ENCODE measurements around the gene DNAJC17. TPM values are rescaled to one million over a fixed set of nuclear protein-coding genes. Genes with fewer than 3 reads are reported as not detected.

Gene DNAJC17
- polyA plus RNA-seq, 1 experiment, result 25.8 TPM

- DNase-seq (ENCODE audit: low read depth, low spot score), result no peak
- ChIA-PET POLR2A (interaction anchor here (0.8 to 1.4 kb wide), 2 partner anchors 9 to 557 kb away, joined by 3 to 4 read pairs; no protein-coding TSS in a partner anchor), CTCF (no interaction called here)
- TF ChIP-seq CTCF (IDR thresholded peaks at IDR 0.05; ENCODE audit: low read depth, low read length), result no peak
- Histone ChIP-seq H3K27ac (ENCODE audit: low read depth, low read length) (no peak overlapping the region), H3K4me3 (ENCODE audit: low read depth, low read length) (peak overlapping the region; percentile 98), H3K27me3 (ENCODE audit: control insufficient read depth, insufficient read depth, low read length) (no peaks in the 10 kb centered on the region), H3K9me3 (ENCODE audit: control insufficient read depth, insufficient read depth, low read length) (no peaks in the 10 kb centered on the region; the same call in 1 of the 2 replicates)
Measured at GRCh38 chr15:40806672-40807027, 623 bp downstream of the DNAJC17 start.

- POLR2A ChIA-PET, result no interaction called here
- Histone ChIP-seq H3K27me3 (ENCODE audit: control insufficient read depth, insufficient read depth, low read length) (no peaks in the 10 kb centered on the region), H3K9me3 (ENCODE audit: control insufficient read depth, insufficient read depth, low read length) (no peaks in the 10 kb centered on the region; the same call in 1 of the 2 replicates), H3K27ac (ENCODE audit: low read depth, low read length) (no peak overlapping the region), H3K4me3 (ENCODE audit: low read depth, low read length) (no peak overlapping the region)
- CTCF ChIA-PET, result interaction anchor here (0.6 to 0.7 kb wide), 2 partner anchors 214 to 266 kb away, joined by 4 to 5 read pairs; no protein-coding TSS in a partner anchor
- DNase-seq (ENCODE audit: low read depth, low spot score), result no peak
- TF ChIP-seq CTCF (IDR thresholded peaks at IDR 0.05; ENCODE audit: low read depth, low read length), result no peak
Measured at GRCh38 chr15:40803688-40804087, 3.6 kb downstream of the DNAJC17 start.

- POLR2A ChIA-PET, result no interaction called here
- CTCF ChIA-PET, result no interaction called here
- no peaks in the 10 kb centered on the region for H3K27me3 ChIP-seq (ENCODE audit: control insufficient read depth, insufficient read depth, low read length)
- H3K27ac ChIP-seq (ENCODE audit: low read depth, low read length), result no peak overlapping the region
- no peak overlapping the region for H3K4me3 ChIP-seq (ENCODE audit: low read depth, low read length)
- no peak for TF ChIP-seq CTCF (IDR thresholded peaks at IDR 0.05; ENCODE audit: low read depth, low read length)
- DNase-seq (ENCODE audit: low read depth, low spot score), result no peak
- H3K9me3 ChIP-seq (ENCODE audit: control insufficient read depth, insufficient read depth, low read length), result no peaks in the 10 kb centered on the region; the same call in 1 of the 2 replicates
Measured at GRCh38 chr15:40803076-40803475, 4.2 kb downstream of the DNAJC17 start.

GRCh38 chr15:40799523-40799922, 7.8 kb downstream of the DNAJC17 start:
- Histone ChIP-seq H3K9me3 (ENCODE audit: control insufficient read depth, insufficient read depth, low read length) (no peaks in the 10 kb centered on the region), H3K27me3 (ENCODE audit: control insufficient read depth, insufficient read depth, low read length) (no peaks in the 10 kb centered on the region), H3K27ac (ENCODE audit: low read depth, low read length) (no peak overlapping the region), H3K4me3 (ENCODE audit: low read depth, low read length) (no peak overlapping the region)
- POLR2A ChIA-PET, result no interaction called here
- TF ChIP-seq CTCF (IDR thresholded peaks at IDR 0.05; ENCODE audit: low read depth, low read length), result no peak
- CTCF ChIA-PET, result interaction anchor here (3.0 kb wide), 1 partner anchor 60 kb away, joined by 8 read pairs; no protein-coding TSS in a partner anchor
- DNase-seq (ENCODE audit: low read depth, low spot score), result no peak

GRCh38 chr15:40796512-40796911, 10.8 kb downstream of the DNAJC17 start:
- no peak for DNase-seq (ENCODE audit: low read depth, low spot score)
- TF ChIP-seq CTCF (IDR thresholded peaks at IDR 0.05; ENCODE audit: low read depth, low read length), result no peak
- no peaks in the 10 kb centered on the region for H3K9me3 ChIP-seq (ENCODE audit: control insufficient read depth, insufficient read depth, low read length)
- H3K4me3 ChIP-seq (ENCODE audit: low read depth, low read length), result no peak overlapping the region
- H3K27ac ChIP-seq (ENCODE audit: low read depth, low read length), result no peak overlapping the region
- H3K27me3 ChIP-seq (ENCODE audit: control insufficient read depth, insufficient read depth, low read length), result no peaks in the 10 kb centered on the region
- CTCF ChIA-PET, result no interaction called here
- POLR2A ChIA-PET, result no interaction called here
